Adrenal gland (tissue), 5 donors: ENCODE data around the gene MYD88.

Source experiments
- CTCF ChIP-seq, 6 experiments: fragments of 450-650 bp in 4 of 6; fragments of 200-600 bp in 2 of 6; sonication (generic) in 1 of 6; IDR thresholded peaks; 1 replicate in 5 of 6; 2 replicates in 1 of 6; pipeline versions ENCODE4 v1.5.1 to v1.8.0; 2016 to 2021; ENCODE audit warnings: antibody characterized with exemption in 6 of 6, mild to moderate bottlenecking in 2 of 6, moderate library complexity in 1 of 6
- POLR2A ChIP-seq, 2 donors: fragments of 450-650 bp; IDR thresholded peaks; one replicate each; pipeline ENCODE4 v1.6.1; 2017; ENCODE audit warnings: antibody characterized with exemption in 2 of 2, mild to moderate bottlenecking in 2 of 2, moderate library complexity in 1 of 2
- donor health status: DM: no; HTN: no; CAD: no.

- TF ChIP-seq CTCF (IDR thresholded peaks at IDR 0.05) (no peak), POLR2A (IDR thresholded peaks at IDR 0.05) (no peak)
Measured at GRCh38 chr3:38150780-38151528, 12.5 kb downstream of the MYD88 start.
